ENCODE measurements around the gene ATG7.

GRCh38 chr3:11534011-11534792 is 262.0 kb downstream of the ATG7 start:
- TF ChIP-seq EZH2 (IDR thresholded peaks at IDR 0.05; ENCODE audit: low read length) (no peak), CTCF (optimal IDR thresholded peaks at IDR 0.05 in 1 of 3, IDR thresholded peaks at IDR 0.05 in 1 of 3, conservative IDR thresholded peaks at IDR 0.05 in 1 of 3; ENCODE audit: extremely low read depth in 1 of 3, insufficient read depth in 2 of 3, low read length in 3 of 3) (no peak)

All from keratinocyte (primary cell).